Stimulated activated naive CD8-positive, alpha-beta T cell treated with anti-CD3 and anti-CD28 coated beads, Interleukin-15, Interleukin-2, amounts not matched to agents 100 U/mL and 50 U/mL, for 24 hours (primary cell): Measurements from ENCODE around the gene TMEM59.
A peak's percentile ranks its signal among the peaks of the same experiment; 100 is the strongest.
"Not testable (repeated sequence)": the region's sequence is repeated elsewhere in the genome, so short reads cannot be mapped to it uniquely, and the experiment has no call there.

Experiments used
- ATAC-seq: fragments of 150-1000 bp; cut with Tn5 transposase; one replicate; pipeline ENCODE4 v1.10.0; 2021
- DNase-seq: peaks from one replicate; pipeline ENCODE4 v3.0.0; 2021

Gene TMEM59

GRCh38 chr1:54052431-54052933, 522 bp downstream of the TMEM59 start:
- ATAC-seq (peak; percentile 17), DNase-seq (peak; percentile 35)

GRCh38 chr1:54051933-54052430, 1.0 kb downstream of the TMEM59 start:
- DNase-seq (no peak), ATAC-seq (no peak)

GRCh38 chr1:54050435-54050834, 2.6 kb downstream of the TMEM59 start:
- not testable (repeated sequence) for ATAC-seq, DNase-seq

- ATAC-seq (no peak), DNase-seq (no peak)
Observed at GRCh38 chr1:54047384-54048305, 5.4 kb downstream of the TMEM59 start.

GRCh38 chr1:54046671-54047383, 6.2 kb downstream of the TMEM59 start:
- ATAC-seq: no peak
- no peak for DNase-seq

GRCh38 chr1:54045496-54045895, 7.5 kb downstream of the TMEM59 start:
- no peak for DNase-seq
- no peak for ATAC-seq

- ATAC-seq (no peak), DNase-seq (no peak)
Observed at GRCh38 chr1:54041806-54042205, 11.2 kb downstream of the TMEM59 start.

GRCh38 chr1:54037476-54037875, 15.5 kb downstream of the TMEM59 start:
- no peak for DNase-seq
- no peak for ATAC-seq

- ATAC-seq: no peak
- DNase-seq: no peak
Observed at GRCh38 chr1:54028306-54029251, 24.4 kb downstream of the TMEM59 start.

GRCh38 chr1:54027848-54028247, 25.2 kb downstream of the TMEM59 start:
- DNase-seq (no peak), ATAC-seq (no peak)

GRCh38 chr1:54024811-54025210, 28.2 kb downstream of the TMEM59 start:
- ATAC-seq, DNase-seq: not testable (repeated sequence)

- DNase-seq: no peak
- ATAC-seq: no peak
Observed at GRCh38 chr1:54024358-54024757, 28.6 kb downstream of the TMEM59 start.

- DNase-seq, ATAC-seq: not testable (repeated sequence)
Observed at GRCh38 chr1:54019562-54020176, 33.3 kb downstream of the TMEM59 start.

GRCh38 chr1:54018635-54019034, 34.4 kb downstream of the TMEM59 start:
- DNase-seq: no peak
- no peak for ATAC-seq

GRCh38 chr1:54017979-54018378, 35.0 kb downstream of the TMEM59 start, which contains the start of gene LDLRAD1:
LDLRAD1 (minus strand) TSS chr1:54018186; CDS start chr1:54018112, 74 bp downstream.
- no peak for DNase-seq
- no peak for ATAC-seq

- ATAC-seq (no peak), DNase-seq (no peak)
Observed at GRCh38 chr1:54016343-54017282, 36.4 kb downstream of the TMEM59 start.

- no peak for DNase-seq
- ATAC-seq: no peak
Observed at GRCh38 chr1:54014009-54014629, 38.9 kb downstream of the TMEM59 start.

- ATAC-seq: no peak
- DNase-seq: no peak
Observed at GRCh38 chr1:54013393-54014008, 39.5 kb downstream of the TMEM59 start.

- DNase-seq (no peak), ATAC-seq (no peak)
Observed at GRCh38 chr1:54012863-54013262, 40.1 kb downstream of the TMEM59 start.
